Stimulated activated CD8-positive, alpha-beta memory T cell treated with anti-CD3 and anti-CD28 coated beads, Interleukin-7, amount 100 ng/mL, for 48 hours (primary cell): ENCODE measurements around the gene DOCK8.

ENCODE experiments used
- DNase-seq, 2 donors: peaks; one replicate each; pipeline ENCODE4 v3.0.0-alpha.2; 2020; ENCODE audit warnings: low read depth in 1 of 2; ENCODE audit errors: extremely low read depth in 1 of 2

DOCK8 gene

GRCh38 chr9:450561-450960 is 235.9 kb downstream of the DOCK8 start:
- DNase-seq: no peak

GRCh38 chr9:453832-454231 is 239.2 kb downstream of the DOCK8 start:
- DNase-seq: no peak

- no peak for DNase-seq
Observed at GRCh38 chr9:456365-456764, 241.7 kb downstream of the DOCK8 start.

- no peak for DNase-seq
Observed at GRCh38 chr9:458590-458989, 243.9 kb downstream of the DOCK8 start.

GRCh38 chr9:459491-460444 is 245.1 kb downstream of the DOCK8 start:
- no peak for DNase-seq

GRCh38 chr9:462121-462520 is 247.5 kb downstream of the DOCK8 start:
- no peak for DNase-seq

GRCh38 chr9:462606-463005 is 247.9 kb downstream of the DOCK8 start:
- DNase-seq: no peak

- no peak for DNase-seq
Observed at GRCh38 chr9:463455-464171, 248.9 kb downstream of the DOCK8 start.

- no peak for DNase-seq
Observed at GRCh38 chr9:466747-467146, 252.1 kb downstream of the DOCK8 start.

- DNase-seq: no peak
Observed at GRCh38 chr9:468766-469426, 254.2 kb downstream of the DOCK8 start.

GRCh38 chr9:469672-470551 is 255.2 kb downstream of the DOCK8 start:
- peak; percentile 75 to 86 for DNase-seq

GRCh38 chr9:470552-471194 is 256.0 kb downstream of the DOCK8 start:
- no peak for DNase-seq

GRCh38 chr9:471320-471719 is 256.7 kb downstream of the DOCK8 start:
- no peak for DNase-seq

- no peak for DNase-seq
Observed at GRCh38 chr9:472479-473075, 257.9 kb downstream of the DOCK8 start.

- DNase-seq: no peak
Observed at GRCh38 chr9:477193-477592, 262.5 kb downstream of the DOCK8 start.

GRCh38 chr9:479304-479970 is 264.8 kb downstream of the DOCK8 start:
- no peak for DNase-seq

GRCh38 chr9:479971-480350 is 265.3 kb downstream of the DOCK8 start:
- no peak for DNase-seq

GRCh38 chr9:482739-483138 is 268.1 kb downstream of the DOCK8 start:
- no peak for DNase-seq

- DNase-seq: no peak
Observed at GRCh38 chr9:486156-486555, 271.5 kb downstream of the DOCK8 start.
